IMR-90 (cell line): ENCODE results near the gene CNTFR. TPM values are rescaled to one million over a fixed set of nuclear protein-coding genes. Genes with fewer than 3 reads are reported as not detected.

Source experiments
- ATAC-seq: fragments of 200-7000 bp; cut with Tn5 transposase; 2 replicates; pipeline ENCODE4 v1.9.1; 2020; ENCODE audit warnings: low read depth, mild to moderate bottlenecking, moderate library complexity
- BruUV-seq: library from RNA; stranded (reverse); fragments of 400-500 nt; replicated peaks from 2 replicates; lab custom pipeline; 2021; lab: Mats Ljungman, UMichigan
- CTCF ChIA-PET: fragments of 300-600 bp; formaldehyde crosslinking; extraction: SDS; loops from one replicate; lab custom pipeline; 2021; ENCODE audit warnings: antibody characterized with exemption; lab: Yijun Ruan, JAX
- POLR2A ChIA-PET: fragments of 300-600 bp; sonication (Branson Sonifier 250); formaldehyde crosslinking; loops from one replicate; lab custom pipeline; 2022; ENCODE audit warnings: antibody characterized with exemption; ENCODE audit not compliant: unreplicated experiment; lab: Charles Lee
- DNase-seq: peaks from one replicate; pipeline ENCODE4 v3.0.0; 2013
- H2AFZ ChIP-seq: replicated peaks from 2 replicates; pipeline ENCODE3; 2013; ENCODE audit warnings: low read length, mild to moderate bottlenecking; ENCODE audit not compliant: poor library complexity
- H2AK5ac ChIP-seq: 2 replicates; pipeline ENCODE4 v1.6.1; 2013; ENCODE audit warnings: low read depth, low read length, inconsistent platforms
- H2AK9ac ChIP-seq: replicated peaks from 2 replicates; pipeline ENCODE3; 2013; ENCODE audit warnings: mild to moderate bottlenecking, low read depth, low read length, moderate library complexity; ENCODE audit not compliant: poor library complexity
- H2BK120ac ChIP-seq: 2 replicates; pipeline ENCODE4 v1.6.1; 2013; ENCODE audit warnings: low read depth, low read length, inconsistent platforms
- H2BK15ac ChIP-seq: 3 replicates; pipeline ENCODE4 v1.6.1; 2013; ENCODE audit warnings: low read depth, low read length, inconsistent platforms
- H2BK20ac ChIP-seq: 2 replicates; pipeline ENCODE4 v1.6.1; 2013; ENCODE audit warnings: low read depth, mild to moderate bottlenecking, inconsistent platforms, low read length, moderate library complexity
- H2BK5ac ChIP-seq: 2 replicates; pipeline ENCODE4 v1.6.1; 2013; ENCODE audit warnings: mild to moderate bottlenecking, low read depth, low read length, inconsistent platforms; ENCODE audit not compliant: poor library complexity, severe bottlenecking
- H3K14ac ChIP-seq: replicated peaks from 2 replicates; pipeline ENCODE4 v1.6.1; 2013; ENCODE audit warnings: low read depth, low read length, inconsistent platforms
- H3K18ac ChIP-seq: 2 replicates; pipeline ENCODE4 v1.6.1; 2013; ENCODE audit warnings: low read depth, low read length, control low read depth
- H3K23ac ChIP-seq: 2 replicates; pipeline ENCODE4 v1.6.1; 2013; ENCODE audit warnings: low read depth, low read length, inconsistent platforms
- H3K27ac ChIP-seq: 2 replicates; pipeline ENCODE4 v1.5.1; 2013; ENCODE audit warnings: mild to moderate bottlenecking, control low read depth, low read length; ENCODE audit not compliant: insufficient read depth
- H3K27me3 ChIP-seq: 2 replicates; pipeline ENCODE4 v1.6.1; 2013; ENCODE audit warnings: low read length; ENCODE audit not compliant: control insufficient read depth, insufficient read depth
- H3K36me3 ChIP-seq: 2 replicates; pipeline ENCODE4 v1.6.1; 2013; ENCODE audit warnings: low read length, mixed read lengths; ENCODE audit not compliant: control insufficient read depth, insufficient read depth
- H3K4ac ChIP-seq: 2 replicates; pipeline ENCODE4 v1.6.1; 2013; ENCODE audit warnings: low read depth, low read length, inconsistent platforms
- H3K4me1 ChIP-seq: 2 replicates; pipeline ENCODE4 v1.6.1; 2013; ENCODE audit warnings: low read length, mixed read lengths; ENCODE audit not compliant: control insufficient read depth, insufficient read depth
- H3K4me2 ChIP-seq: 2 replicates; pipeline ENCODE4 v1.6.1; 2013; ENCODE audit warnings: low read depth, mild to moderate bottlenecking, control low read depth, low read length, moderate library complexity
- H3K4me3 ChIP-seq: 2 replicates; pipeline ENCODE4 v1.5.1; 2013; ENCODE audit warnings: low read depth, mild to moderate bottlenecking, control low read depth, low read length, moderate library complexity; ENCODE audit not compliant: insufficient read depth
- H3K56ac ChIP-seq: 2 replicates; pipeline ENCODE4 v1.6.1; 2013; ENCODE audit warnings: low read length, inconsistent platforms; ENCODE audit not compliant: insufficient read depth; ENCODE audit errors: extremely low read depth
- H3K79me1 ChIP-seq, 2 experiments: 2 replicates each; pipeline ENCODE4 v1.6.1; 2013; ENCODE audit warnings: low read length in 2 of 2, inconsistent platforms in 1 of 2, low read depth in 1 of 2
- H3K9ac ChIP-seq: 2 replicates; pipeline ENCODE4 v1.6.1; 2013; ENCODE audit warnings: low read depth, low read length, control low read depth
- H3K9me1 ChIP-seq: 2 replicates; pipeline ENCODE4 v1.6.1; 2013; ENCODE audit warnings: low read length, inconsistent platforms; ENCODE audit not compliant: insufficient read depth
- H3K9me3 ChIP-seq: 2 replicates; pipeline ENCODE4 v1.6.1; 2013; ENCODE audit warnings: low read length; ENCODE audit not compliant: control insufficient read depth, insufficient read depth
- H4K20me1 ChIP-seq: 2 replicates; pipeline ENCODE4 v1.6.1; 2013; ENCODE audit warnings: low read length, inconsistent platforms; ENCODE audit not compliant: insufficient read depth
- H4K5ac ChIP-seq: 2 replicates; pipeline ENCODE4 v1.6.1; 2013; ENCODE audit warnings: mild to moderate bottlenecking, low read depth, low read length, control low read depth
- H4K8ac ChIP-seq, 2 experiments: 2 replicates each; pipeline ENCODE4 v1.6.1; 2013; ENCODE audit warnings: low read depth in 2 of 2, low read length in 2 of 2, control low read depth in 1 of 2, inconsistent platforms in 1 of 2
- H4K91ac ChIP-seq: 2 replicates; pipeline ENCODE4 v1.6.1; 2013; ENCODE audit warnings: low read depth, low read length, inconsistent platforms; ENCODE audit not compliant: insufficient read depth
- MXI1 ChIP-seq: IDR thresholded peaks from 2 replicates; pipeline ENCODE4 v1.6.1; 2012; ENCODE audit warnings: low read depth, mild to moderate bottlenecking, low read length, moderate library complexity, borderline replicate concordance
- POLR2A ChIP-seq: IDR thresholded peaks from 2 replicates; pipeline ENCODE4 v1.6.1; 2012; ENCODE audit warnings: mild to moderate bottlenecking, low read depth, low read length
- SMC3 ChIP-seq: fragments of 150-350 bp; IDR thresholded peaks from 2 replicates; pipeline ENCODE4 v1.6.1; 2016; ENCODE audit warnings: low read depth, mild to moderate bottlenecking, antibody characterized with exemption, low read length, moderate library complexity
- WGBS, 2 experiments: methylation state at CpG; one replicate each; pipeline versions ENCODE4 v1.1.5 to v1.1.7; 2013; ENCODE audit warnings: missing lambda C conversion rate in 2 of 2; ENCODE audit not compliant: insufficient read length in 1 of 2; ENCODE audit errors: extremely low coverage in 2 of 2; 5-methylcytosine and 5-hydroxymethylcytosine counted together
- dilution Hi-C: fragments of 300-500 bp; cut with HindIII; formaldehyde crosslinking; loops from one replicate; pipeline ENCODE4 v1.14.3; 2018; ENCODE audit warnings: low sequenced_read_pairs; ENCODE audit not compliant: unreplicated experiment
- in situ Hi-C: fragments of 300-500 bp; cut with MboI; formaldehyde crosslinking; loops from 3 replicates; pipeline ENCODE4 v1.14.3; 2019; ENCODE audit warnings: low sequenced_read_pairs, inconsistent platforms, mixed read lengths
- intact Hi-C: fragments of 100-400 bp; cut with micrococcal nuclease; formaldehyde crosslinking; loops from 2 replicates; pipeline ENCODE4 v1.10.0; 2022
- polyA plus RNA-seq, 3 experiments: library from polyadenylated mRNA; depleted of rRNA; stranded (reverse); fragments of >200 nt; gene quantifications; 2 replicates each; pipeline ENCODE4 v1.2.3, GENCODE V29; 2012; ENCODE audit warnings: low replicate concordance in 1 of 3
- total RNA-seq: library from RNA; depleted of rRNA; stranded (reverse); fragments of >200 nt; gene quantifications from 2 replicates; pipeline ENCODE4 v1.2.3, GENCODE V29; 2012
- TF ChIP-seq, protein P1 (sequence below): fragments of 150-350 bp; IDR thresholded peaks from 2 replicates; pipeline ENCODE4 v1.6.1; 2017; ENCODE audit warnings: mild to moderate bottlenecking, antibody characterized with exemption, low read length, low read depth

Gene CNTFR
- total and polyA plus RNA-seq, 2 of the 4 experiments (the other 2 are of a cell fraction) = not detected

DNA sequence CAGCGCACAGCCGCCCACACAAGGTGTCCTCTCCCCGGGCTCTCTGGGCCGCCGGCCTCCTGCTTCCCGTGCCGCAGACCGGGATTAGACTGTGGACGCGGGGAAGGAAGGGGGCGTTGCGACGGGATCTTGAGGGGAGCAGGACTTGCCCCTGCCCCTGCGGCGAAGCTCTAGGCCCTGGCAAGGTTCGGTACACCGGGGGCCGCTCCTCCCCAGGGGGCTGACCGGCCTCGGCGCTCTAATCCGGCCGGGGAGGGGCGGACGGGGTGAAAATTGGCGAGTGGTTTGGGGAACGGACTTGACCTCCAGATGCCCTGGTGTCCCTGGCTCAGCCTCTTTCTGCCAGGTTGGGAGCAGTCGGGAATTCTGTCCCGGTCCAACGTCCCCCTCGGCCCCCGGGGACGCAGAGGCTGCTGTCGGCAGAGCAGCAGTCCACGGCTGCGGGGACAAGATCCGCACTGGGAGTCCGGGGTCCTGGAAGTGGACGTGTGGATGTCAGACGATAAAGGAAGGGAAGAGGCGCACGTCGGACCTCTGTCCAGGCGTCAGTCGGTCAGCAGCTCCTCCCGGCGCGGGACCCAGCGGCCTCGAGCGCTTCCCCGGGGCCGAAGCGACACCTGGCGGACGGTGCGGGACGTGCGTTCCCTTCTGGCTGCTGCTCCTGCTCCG is 1.9 kb upstream of the CNTFR start (continued):
- TF ChIP-seq SMC3 = peak; percentile 97

DNA sequence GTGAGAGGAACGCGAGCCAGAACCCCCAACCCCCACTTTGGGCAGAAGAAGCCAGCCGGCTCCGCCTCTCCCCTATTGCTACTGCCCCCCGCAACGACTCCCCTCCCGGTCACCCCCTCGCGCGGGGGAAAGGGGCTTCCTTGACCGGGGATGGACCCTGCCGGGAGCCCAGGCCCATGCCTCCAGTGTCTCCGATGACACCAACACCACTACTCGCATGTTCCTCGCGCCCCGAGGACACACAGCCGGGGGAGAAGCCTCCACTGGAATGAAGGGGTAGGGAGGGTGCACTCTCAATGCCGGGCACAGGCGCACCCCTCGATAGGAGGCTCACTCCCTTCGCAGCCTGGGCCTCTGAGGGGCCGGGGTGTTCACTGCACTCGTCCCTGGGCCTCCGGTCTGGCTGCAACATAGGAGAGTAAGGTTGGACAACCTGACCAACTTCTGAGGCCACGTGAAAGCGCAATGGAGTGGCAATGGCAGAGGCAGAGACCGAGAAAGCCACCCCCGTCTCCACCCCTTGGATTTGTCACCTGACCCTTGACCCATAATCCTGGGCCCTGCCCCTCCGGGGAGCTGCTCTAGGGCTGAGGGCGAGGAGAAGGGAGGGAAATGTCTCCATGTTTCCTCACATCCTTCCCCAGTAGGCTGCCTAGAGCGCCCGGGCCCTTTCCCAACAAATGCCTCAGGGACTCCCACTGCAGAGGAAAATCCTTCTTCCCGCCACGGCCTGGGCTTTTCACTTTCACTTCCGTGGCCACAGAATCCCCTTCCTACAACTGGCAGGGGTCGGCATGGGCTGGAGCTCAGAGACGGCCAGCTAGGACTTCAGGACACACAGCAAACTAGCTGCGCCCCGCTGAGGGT is 1.1 kb upstream of the CNTFR start:
- no peak overlapping the region for H2AK5ac ChIP-seq
- BruUV-seq = no TSS peak

More for the DNA sequence above, 1.1 kb upstream of the CNTFR start:
- H3K4me1 ChIP-seq = no peaks in the 10 kb centered on the region; the same call in 1 of the 2 replicates
- no peak overlapping the region for H3K14ac ChIP-seq
- H4K8ac ChIP-seq = no peak overlapping the region
- dilution Hi-C loops (no loop called here), in situ Hi-C loops (no loop called here), intact Hi-C loops (loop anchor here (1.0 kb wide), 2 partner anchors 42 to 153 kb away; no protein-coding TSS in a partner anchor)
- H2BK15ac ChIP-seq = no peak overlapping the region
- H2BK20ac ChIP-seq = no peak overlapping the region
- H3K9me3 ChIP-seq = no peaks in the 10 kb centered on the region
- H3K27me3 ChIP-seq = peaks cover 86% of the 10 kb centered on the region
- no peak overlapping the region for H4K5ac ChIP-seq
- ChIA-PET POLR2A (no interaction called here), CTCF (interaction anchor here (1.7 to 3.3 kb wide), 2 partner anchors 43 to 187 kb away, joined by 11 to 35 read pairs; no protein-coding TSS in a partner anchor)
- H2BK120ac ChIP-seq = no peak overlapping the region
- H3K79me1 ChIP-seq = no peaks in the 10 kb centered on the region
- H3K9me1 ChIP-seq = no peaks in the 10 kb centered on the region
- H3K18ac ChIP-seq = no peak overlapping the region
- no peak overlapping the region for H3K4me2 ChIP-seq
- no peak overlapping the region for H3K27ac ChIP-seq
- peak overlapping the region; percentile 58 for H2AFZ ChIP-seq
- no peak overlapping the region for H3K9ac ChIP-seq
- H3K36me3 ChIP-seq = no peaks in the 10 kb centered on the region
- H3K4me3 ChIP-seq = no peak overlapping the region
- 20% methylated on average over 1 of the region's 40 CpGs; no CpG with 5 or more reads in 1 of the 2 experiments for WGBS, 2 experiments
- H2AK9ac ChIP-seq = no peak overlapping the region
- no peak overlapping the region for H2BK5ac ChIP-seq
- DNase-seq = no peak
- no peak overlapping the region for H3K56ac ChIP-seq
- ATAC-seq = no peak
- peaks cover 8% of the 10 kb centered on the region for H4K20me1 ChIP-seq
- no peak overlapping the region for H3K23ac ChIP-seq
- TF ChIP-seq MXI1 = no peak
- no peak for TF ChIP-seq POLR2A
- TF ChIP-seq, protein P1, sequence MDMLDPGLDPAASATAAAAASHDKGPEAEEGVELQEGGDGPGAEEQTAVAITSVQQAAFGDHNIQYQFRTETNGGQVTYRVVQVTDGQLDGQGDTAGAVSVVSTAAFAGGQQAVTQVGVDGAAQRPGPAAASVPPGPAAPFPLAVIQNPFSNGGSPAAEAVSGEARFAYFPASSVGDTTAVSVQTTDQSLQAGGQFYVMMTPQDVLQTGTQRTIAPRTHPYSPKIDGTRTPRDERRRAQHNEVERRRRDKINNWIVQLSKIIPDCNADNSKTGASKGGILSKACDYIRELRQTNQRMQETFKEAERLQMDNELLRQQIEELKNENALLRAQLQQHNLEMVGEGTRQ = no peak
- no peak overlapping the region for H3K4ac ChIP-seq
- H4K91ac ChIP-seq = no peak overlapping the region
